ENCODE results near the gene PCBP4.

PCBP4 gene

DNA sequence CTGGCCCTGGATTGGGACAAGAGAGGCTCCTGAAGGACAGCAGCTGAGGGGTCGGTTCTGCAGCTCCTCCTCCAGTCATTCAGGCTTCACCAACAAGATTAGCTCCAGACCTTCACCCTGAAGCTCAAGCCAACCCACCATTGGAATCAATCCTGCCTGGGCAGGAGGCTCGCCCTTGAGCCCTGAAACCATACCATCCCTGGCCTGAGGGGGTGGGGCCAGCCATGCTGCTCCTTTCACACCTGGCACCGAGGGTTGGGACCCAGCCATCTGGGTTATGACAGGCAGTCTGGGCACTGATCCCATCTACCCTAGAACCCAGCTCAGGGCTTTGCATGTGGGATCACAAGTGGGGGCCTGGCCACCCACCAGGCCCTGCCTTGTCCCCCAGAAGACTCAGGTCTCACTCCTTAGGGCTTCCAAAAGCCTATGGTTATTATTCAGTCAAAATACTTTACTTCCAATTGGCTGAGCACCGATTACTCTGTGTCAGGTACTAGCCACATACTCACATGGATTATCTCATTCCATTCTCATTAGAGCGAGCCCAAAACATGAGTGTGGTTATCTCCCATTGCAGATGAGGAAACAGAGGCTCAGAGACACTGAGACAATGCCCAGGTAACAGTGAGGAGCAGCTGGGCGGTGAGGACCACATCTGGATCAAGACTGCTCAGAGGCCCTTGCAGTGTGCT, 3.5 kb upstream of the PCBP4 start:
- no peak for DNase-seq

DNA sequence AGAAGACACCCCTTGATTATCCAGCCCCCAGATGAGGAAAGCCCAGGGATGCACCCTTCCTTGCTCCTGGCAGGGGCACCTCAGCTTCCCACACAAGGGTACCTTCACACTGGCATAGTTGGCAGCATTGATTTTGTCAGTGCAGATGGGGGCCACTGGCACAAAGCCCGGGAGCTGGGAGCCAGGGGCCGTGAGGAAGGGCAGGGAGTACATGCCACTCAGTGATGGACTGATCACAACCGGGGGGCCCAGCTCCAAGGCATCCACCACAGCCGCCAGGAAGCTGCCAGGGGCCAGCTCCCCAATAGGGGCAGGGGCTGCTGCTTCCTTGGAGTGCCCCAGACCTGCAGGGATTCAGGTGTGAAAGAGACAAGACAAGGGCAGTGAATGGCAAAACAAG, 2.6 kb upstream of the PCBP4 start:
- no peak for DNase-seq

DNA sequence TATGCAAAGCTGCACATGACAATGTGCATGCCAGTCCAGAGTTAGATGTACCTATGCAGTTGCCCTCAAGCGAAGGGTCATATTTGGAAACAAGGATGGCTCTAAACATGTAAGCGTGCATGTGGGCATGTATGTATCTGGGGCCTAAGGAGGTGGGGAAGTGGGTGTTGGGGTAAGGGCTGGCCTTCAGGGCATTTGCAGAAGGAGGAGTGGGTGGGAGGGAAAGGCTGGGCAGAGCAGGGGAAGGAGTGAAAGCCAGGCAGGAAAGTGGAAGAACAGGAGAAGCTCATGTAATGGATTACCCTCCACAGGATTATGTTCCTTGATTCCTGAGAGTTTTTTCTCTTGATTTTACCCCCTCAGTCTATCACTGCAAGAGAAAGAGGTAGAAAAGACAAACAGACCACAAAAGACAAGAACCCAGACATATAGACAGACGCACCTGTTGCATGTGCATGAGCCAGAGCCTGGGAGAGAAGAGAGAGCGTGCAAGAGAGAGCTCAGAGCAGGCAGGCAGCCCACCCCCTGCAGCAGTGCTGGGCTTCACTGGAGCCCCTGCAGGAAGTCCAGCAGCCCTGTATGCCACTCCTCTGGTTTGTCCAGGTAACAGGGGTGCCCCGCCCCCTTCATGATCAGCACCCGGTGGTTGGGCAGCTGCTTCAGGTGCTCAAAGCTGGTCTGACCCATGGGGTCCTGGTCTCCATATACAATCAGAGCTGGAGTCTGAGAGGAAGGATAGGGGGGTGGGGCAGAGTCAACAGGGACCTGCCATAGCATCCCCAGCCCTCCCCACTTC, 1.8 kb upstream of the PCBP4 start:
- no peak for DNase-seq

DNA sequence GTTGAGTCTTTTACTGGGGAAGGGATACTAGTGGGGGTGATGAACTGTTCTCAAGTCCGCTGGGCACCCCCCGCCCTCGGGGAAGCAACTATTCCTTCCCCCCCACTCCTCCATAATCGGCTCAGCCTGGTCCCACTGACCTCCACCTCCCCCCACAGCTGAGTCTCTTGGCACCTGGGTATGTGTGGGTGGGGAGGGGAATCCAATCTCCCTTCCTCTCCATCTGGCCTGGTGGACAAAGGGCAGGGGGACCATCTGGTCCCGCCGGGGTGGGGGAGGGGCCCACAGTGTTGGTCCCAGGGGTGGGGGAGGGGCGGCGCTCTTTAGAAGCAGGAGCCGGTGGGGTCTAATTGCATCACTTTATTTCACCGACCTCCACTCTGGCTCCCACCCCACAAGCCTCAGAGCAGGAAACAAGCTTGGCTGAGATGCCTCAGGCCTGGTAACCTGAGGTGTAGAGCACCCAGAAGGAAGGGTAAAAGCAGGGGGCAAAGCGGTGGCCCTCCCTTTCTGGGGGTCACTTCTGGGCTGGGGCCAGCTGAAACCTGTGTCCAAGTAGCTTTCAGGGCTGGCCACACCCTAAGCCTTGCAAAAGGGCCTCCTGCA, 1.0 kb upstream of the PCBP4 start:
- peak; percentile 70 for DNase-seq

DNA sequence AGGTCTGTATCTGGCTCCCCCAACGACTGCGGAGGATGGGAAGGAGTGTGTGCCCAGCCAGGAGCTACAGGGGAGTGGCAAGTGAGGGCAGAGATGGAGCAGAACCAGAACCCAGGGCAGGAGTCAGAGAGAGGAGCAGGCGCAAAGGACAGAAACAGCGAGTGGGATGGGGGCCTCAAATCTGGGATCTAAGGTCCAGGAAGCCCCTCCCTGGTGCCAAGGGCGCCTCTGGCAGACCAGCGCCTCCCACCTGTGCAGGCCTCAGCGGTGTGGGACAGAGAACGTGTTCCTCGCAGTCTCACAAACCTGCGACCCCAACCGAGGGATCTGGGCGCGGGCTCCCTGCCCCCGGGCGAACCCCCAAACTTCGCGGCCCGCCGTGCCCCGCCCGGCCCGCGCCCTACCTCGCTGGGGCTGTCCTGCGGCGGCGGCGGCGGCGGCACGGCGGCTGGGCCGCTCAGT, 301 bp downstream of the PCBP4 start:
- DNase-seq: no peak

DNA sequence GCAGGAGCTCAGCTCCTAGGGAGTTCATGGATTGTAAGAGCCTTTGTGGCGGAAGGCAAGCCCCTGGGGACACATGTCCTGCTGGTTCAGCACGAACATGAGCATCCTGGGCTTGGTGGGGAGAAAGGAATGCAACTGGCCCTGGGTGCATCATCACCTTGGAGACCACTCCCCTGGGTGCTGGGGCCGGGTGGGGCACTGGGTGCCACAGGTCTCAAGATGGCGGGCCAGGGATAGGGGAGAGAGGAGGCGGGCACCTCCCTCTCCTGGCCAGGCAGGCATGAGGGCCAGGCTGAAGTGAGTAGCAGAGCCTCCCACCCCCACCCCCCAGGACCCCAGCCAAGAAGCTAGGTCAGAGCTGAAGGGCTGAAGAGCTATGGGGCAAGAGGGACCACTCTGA, 768 bp downstream of the PCBP4 start:
- DNase-seq: no peak

DNA sequence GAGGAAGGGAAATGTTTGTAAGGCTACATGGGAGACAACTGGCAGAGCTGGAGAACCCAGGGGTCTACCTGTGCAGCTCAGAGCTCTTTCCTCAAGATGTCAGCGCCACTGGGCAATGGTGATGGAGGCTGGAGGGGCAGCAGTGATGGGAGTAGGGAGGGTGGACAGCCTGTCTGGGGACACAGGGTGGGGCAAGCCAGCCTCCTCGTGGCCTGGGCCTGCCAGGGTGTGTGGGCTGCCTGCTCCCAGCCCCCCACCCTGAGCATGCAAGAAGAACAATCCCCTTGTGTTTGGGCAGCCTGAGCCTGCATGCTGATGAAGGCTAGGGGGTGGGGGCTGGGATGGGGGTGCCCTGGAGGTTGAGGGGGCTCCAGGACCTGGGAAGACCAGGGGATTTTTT, 1.2 kb downstream of the PCBP4 start:
- DNase-seq: no peak

DNA sequence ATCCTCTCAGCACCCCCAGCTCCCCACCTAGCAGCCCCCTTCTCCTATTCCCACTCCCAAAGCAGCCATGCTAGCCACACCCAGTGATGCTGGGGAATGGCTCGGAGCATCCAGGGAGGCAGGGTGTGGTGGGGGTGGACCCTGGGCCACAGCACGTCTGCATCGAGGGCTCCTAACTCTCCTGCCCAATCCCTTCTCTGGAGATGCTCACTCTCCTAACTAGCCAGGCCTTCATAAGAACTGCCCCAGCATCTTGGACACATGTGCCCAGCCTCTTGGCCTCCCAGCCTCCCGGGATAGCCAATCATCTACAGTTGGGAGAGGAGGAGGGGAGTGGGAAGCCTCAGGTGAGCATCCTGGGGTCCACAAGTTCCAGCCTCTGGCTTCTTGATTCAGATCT, 2.7 kb downstream of the PCBP4 start:
- no peak for DNase-seq

DNA sequence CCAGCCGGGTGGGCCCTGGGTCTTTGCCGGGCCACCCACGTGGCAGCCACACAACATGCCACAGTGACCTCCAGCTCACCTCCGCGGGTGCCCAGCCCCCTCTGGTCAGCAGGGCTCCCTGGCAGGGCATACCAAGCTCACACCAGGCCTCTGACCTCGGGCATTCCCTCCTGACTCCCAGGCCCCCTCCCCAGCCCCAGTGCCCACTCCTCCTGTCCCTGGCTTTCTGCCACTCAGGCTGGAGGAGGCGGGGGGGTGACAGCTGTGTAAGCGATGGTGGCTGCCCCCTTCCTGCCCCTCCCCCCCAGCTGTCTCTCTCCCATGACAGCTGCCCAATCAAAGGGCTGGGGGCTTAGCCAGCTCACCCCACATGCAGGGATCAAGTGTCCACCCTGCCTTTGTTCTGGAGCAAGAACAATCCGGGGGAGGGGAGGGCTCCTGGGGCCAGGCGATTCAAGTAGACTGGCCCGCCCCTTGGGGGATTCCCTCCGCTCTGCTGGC, 3.3 kb downstream of the PCBP4 start:
- DNase-seq: peak; percentile 85

DNA sequence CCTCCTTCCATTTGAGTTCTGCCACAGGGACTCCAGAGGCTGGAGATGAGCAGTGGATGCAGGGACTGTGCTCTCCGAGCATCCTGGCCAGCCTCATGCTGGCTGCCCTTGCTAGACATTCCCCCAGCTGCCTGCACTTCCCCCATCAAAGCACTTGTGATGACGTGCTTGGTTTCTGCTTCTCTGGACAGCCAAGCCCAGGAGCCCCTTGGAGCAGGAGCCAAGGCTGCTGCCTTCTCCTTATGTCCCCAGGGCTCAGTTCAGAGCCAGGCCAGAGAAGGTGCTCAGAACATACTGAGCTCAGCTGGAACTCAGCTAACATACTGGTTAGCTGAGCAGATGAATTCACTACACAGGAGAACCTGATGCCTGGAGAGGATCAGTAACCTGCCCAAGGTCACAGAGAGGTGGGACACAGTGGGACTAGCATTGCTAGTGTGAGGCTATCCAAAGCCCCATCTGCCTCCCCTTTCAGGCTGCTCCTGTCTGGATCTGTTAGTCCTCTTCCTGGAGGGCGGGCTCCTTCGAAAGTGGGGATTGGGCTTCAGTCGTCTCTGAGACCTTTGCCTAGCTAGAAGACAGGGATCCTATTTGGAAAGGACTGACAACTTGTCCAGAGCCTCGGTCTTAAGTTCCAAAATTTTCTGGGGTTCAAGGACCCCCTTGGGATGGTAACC, 4.3 kb downstream of the PCBP4 start:
- peak; percentile 71 for DNase-seq

DNA sequence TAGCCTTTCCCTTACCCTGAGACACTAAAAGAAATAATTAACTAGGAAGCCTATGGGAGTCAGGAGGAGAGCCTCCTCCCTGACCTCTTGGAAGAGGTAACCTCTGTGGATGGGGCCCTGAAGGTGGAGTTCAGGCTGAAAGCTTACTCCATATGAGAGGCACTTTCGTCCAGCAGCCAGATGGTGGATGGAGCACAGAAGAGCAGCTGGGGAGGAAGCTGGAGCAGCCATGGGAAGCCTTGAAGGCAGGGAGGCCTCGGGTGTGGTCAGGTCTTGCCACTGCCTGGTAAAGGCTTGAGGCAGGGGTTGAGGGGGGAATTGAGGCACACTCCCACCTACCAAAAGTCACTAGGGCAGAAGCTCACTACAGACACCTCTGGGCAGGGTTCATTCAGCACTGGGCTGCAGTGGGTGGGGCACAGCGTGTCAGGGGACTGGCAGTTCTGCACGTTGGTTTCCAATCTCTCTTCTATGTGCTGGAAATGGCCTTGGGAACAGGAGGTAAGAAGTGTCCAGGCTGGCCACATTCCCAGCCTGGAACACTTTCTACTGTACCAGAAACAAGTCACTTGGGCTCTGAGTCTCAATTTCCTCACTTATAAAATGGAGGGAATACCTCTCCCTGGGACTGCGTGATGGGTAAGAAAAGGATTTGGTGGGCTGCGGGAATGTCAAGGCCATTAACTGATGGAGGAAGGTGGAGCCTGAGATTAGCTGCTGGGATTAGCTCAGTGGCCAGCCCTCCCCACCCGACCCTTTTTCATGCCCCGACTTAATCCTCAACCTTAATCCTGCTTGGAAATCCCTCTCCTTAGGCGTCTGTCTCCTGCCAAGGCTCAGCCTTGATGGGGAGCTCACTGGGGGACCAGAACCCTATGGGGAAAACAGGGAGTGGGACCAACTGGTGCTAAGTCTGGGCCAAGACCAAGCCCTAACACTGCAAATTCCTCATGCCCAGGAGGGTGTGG, 5.4 kb downstream of the PCBP4 start:
- no peak for DNase-seq

DNA sequence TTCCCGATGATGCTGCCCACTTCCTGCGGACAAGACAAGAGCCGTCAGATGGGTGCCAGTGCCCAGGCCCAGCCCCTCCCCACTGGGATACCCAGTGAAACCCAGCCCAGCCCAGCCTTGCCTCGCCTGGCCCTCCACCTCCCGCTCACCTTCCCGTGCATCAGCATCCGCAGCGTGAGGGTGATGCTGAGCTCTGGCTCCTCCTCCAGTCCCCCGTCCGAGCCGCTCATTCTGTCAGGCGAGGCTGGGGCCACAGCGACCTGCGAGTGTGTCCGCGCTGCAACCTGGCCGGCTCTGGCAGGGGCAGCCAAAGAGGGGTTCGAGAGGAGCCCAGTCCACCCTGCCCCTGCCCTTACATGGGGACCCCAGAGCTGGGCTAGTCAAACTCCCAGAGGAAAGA, 6.2 kb downstream of the PCBP4 start:
- no peak for DNase-seq

DNA sequence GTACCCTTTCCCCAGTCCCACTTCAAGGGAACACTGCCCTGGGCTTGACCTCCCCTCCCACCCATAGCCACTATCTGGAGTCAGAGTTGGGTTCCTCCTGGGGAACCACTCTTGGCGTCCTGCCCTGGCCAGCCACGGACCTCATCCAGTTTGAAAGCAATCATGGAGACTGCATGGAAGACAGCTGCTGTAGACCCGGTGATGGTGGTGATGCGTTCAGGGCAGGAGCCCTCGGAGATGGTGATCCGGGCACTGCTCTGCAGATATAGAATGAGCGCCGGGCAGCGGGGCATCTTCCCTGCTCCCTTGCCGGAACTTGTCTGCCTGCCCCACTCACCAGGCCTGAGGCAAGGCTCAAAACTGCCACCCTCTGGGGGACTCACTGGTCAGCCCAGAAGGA, 6.9 kb downstream of the PCBP4 start:
- DNase-seq: no peak

DNA sequence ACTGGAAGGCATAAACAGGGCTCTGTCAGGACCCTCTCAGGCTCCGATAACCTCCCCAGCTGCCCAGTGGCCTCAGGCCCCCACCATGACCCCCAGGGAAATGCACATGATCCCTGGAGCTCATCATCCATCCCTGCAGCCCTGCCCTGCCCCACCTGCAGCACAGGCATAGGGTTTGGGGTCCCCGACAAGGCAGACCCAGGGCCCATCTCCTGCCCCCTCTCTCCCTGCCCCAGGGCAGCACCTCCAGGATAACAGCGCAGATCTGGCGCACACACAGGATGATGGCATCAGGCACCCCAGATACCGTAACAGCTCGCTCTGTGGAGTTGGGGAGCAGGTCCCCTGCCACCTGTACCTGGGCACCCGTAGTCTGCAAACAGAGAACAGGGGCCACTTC, 7.6 kb downstream of the PCBP4 start:
- DNase-seq: no peak

DNA sequence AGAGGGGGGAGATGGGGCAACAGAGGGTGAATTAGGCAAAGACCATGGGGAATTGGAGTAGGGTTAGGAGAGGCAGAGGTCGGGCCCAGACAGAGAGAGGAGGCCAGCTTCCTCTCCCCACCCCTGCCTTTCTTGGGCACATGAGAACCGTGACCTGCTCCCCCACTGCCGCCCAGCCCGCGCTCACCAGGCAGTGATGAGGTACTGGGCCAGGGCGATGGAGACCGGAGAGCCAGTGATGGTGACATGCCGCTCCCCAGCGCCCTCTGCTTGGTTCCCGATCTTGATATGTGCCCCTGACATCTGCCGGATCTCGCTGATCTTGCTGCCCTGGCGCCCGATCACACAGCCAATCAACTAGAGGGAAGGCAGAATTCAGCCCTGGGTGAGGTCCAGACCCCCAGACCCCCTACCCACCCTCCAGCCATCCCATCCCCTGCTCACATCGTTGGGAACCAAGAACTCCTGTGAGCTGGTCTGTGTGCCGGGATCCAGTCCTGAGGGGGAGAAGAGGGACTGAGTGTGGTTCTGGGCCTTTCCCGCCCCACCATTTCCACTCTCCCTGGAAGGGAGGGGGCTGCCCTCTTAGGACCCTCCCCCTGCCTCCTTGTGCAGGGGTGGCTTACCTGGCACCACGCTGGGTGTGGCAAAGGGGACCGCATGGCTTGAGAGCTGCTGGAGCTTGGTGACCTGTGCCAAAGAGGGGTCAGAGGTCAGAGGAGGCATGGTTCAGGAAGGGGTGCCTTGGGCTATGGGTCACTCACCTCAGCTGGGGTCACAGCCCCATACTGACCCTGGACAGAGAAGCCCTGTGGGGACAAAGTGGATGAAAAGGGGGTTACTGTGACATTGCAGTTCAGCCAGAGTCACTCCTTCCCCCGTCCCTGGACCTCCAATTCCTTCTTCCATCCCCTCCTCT, 8.4 kb downstream of the PCBP4 start:
- DNase-seq: no peak

DNA sequence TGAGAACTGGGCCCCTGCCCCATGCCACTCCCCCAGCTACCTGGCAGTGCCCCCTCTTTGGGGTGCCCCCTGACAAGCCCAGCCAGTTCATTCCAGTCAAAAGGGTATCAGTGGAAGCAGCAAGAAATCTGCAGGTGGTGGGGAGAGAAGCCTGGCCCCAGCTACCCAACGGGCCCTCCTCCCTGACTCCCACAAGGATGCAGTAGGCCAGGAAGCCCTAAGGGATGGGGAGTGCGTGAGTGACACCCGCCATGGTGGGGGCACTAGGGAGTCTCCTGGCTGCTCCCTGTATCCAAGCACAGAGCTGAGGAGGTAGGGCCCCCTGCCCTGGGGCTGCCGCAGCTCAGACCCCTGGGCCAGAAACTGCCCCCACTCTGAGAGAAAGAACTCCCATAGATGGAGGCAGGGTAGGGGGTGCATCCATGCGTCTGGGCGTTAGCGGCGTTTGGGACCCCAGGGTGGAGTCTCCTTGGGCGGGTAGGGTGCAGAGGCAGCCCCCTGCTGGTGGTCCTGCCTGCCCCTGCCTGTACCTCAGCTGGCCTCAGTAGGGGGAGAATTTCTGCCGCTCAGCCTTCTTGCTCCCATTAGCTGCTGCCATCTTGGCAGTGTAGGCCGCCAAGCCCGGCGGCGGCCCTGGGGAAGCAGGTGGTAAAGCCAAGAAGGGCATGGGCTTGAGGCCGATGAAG, 9.6 kb downstream of the PCBP4 start:
- no peak for DNase-seq

DNA sequence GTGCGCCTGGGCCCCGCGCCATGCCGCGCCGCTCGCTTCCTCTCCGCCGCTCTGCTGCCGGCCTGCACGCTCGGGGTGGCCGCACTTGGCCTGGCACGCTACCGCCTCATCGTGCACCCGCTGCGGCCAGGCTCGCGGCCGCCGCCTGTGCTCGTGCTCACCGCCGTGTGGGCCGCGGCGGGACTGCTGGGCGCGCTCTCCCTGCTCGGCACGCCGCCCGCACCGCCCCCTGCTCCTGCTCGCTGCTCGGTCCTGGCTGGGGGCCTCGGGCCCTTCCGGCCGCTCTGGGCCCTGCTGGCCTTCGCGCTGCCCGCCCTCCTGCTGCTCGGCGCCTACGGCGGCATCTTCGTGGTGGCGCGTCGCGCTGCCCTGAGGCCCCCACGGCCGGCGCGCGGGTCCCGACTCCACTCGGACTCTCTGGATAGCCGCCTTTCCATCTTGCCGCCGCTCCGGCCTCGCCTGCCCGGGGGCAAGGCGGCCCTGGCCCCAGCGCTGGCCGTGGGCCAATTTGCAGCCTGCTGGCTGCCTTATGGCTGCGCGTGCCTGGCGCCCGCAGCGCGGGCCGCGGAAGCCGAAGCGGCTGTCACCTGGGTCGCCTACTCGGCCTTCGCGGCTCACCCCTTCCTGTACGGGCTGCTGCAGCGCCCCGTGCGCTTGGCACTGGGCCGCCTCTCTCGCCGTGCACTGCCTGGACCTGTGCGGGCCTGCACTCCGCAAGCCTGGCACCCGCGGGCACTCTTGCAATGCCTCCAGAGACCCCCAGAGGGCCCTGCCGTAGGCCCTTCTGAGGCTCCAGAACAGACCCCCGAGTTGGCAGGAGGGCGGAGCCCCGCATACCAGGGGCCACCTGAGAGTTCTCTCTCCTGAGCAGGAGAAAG, 11.1 kb downstream of the PCBP4 start:
- DNase-seq: peak; percentile 78

DNA sequence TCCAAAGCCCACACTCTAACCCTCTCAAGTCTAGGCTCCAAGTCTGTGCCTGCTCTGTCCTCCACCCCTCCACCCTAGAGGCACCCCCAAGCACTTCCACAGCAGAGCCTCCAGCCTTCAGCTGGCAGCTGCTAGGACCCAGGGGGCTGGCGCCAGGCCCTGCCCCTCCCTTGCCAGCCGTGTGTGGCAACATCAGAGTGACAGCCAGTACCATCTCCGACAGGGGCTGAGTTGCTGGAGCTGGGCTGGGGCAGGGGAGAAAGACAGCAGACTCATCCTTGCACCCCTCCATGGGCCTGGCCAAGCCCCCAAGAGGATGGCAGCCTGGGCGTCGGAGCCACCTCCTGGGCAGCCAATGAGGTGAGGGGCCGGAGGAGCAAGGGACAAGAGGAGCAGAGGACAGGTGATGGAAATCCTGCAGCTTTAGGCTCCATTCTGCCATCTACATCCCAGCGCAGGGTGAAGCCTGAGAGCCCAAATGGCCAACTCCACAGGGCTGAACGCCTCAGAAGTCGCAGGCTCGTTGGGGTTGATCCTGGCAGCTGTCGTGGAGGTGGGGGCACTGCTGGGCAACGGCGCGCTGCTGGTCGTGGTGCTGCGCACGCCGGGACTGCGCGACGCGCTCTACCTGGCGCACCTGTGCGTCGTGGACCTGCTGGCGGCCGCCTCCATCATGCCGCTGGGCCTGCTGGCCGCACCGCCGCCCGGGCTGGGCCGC, 11.9 kb downstream of the PCBP4 start, which contains the start of gene GPR62:
TSS of gene GPR62 (plus strand) at position 207 of the 718 bp plus-strand sequence. CDS start at position 479, 272 bp downstream.
- DNase-seq: no peak

Measured in right hindlimb (tissue), 1 donor.